Activated T-helper 2 cell treated with anti-CD3 and anti-CD28 coated beads, Interferon-gamma antibody, Interleukin-2, Interleukin-4, amounts not matched to agents 10 μg/mL and 5 μg/mL and 100 μg/mL, durations not matched to agents 14 hours and 24 hours and 36 hours (primary cell): ENCODE measurements around the gene GBX1. TPM values are rescaled to one million over a fixed set of nuclear protein-coding genes. Genes with fewer than 3 reads are reported as not detected.

Source experiments
- DNase-seq: peaks from one replicate; pipeline ENCODE4 v3.0.0; 2021; ENCODE audit warnings: low spot score
- H3K27ac Mint-ChIP-seq: one replicate; pipeline ENCODE4 v1.8.0; 2021; ENCODE audit warnings: mixed read lengths
- H3K27me3 Mint-ChIP-seq: one replicate; pipeline ENCODE4 v1.8.0; 2021; ENCODE audit warnings: low read depth, mixed read lengths
- H3K36me3 Mint-ChIP-seq: one replicate; pipeline ENCODE4 v1.8.0; 2021; ENCODE audit warnings: low read depth, mixed read lengths
- H3K4me1 Mint-ChIP-seq: one replicate; pipeline ENCODE4 v1.8.0; 2021; ENCODE audit warnings: low read depth, mixed read lengths
- H3K4me3 Mint-ChIP-seq: one replicate; pipeline ENCODE4 v1.8.0; 2021; ENCODE audit warnings: low read depth, mild to moderate bottlenecking, moderate library complexity, mixed read lengths
- H3K9me3 Mint-ChIP-seq: one replicate; pipeline ENCODE4 v1.8.0; 2021; ENCODE audit warnings: mixed read lengths
- intact Hi-C: fragments of 100-400 bp; cut with micrococcal nuclease; formaldehyde crosslinking; loops from one replicate; pipeline ENCODE4 v1.15.1; 2023
- total RNA-seq: library from RNA; stranded (reverse); gene quantifications from 2 replicates; pipeline ENCODE4 v1.2.3, GENCODE V29; 2022

Gene GBX1
- total RNA-seq, 1 donor from 2014 or later: not detected

DNA sequence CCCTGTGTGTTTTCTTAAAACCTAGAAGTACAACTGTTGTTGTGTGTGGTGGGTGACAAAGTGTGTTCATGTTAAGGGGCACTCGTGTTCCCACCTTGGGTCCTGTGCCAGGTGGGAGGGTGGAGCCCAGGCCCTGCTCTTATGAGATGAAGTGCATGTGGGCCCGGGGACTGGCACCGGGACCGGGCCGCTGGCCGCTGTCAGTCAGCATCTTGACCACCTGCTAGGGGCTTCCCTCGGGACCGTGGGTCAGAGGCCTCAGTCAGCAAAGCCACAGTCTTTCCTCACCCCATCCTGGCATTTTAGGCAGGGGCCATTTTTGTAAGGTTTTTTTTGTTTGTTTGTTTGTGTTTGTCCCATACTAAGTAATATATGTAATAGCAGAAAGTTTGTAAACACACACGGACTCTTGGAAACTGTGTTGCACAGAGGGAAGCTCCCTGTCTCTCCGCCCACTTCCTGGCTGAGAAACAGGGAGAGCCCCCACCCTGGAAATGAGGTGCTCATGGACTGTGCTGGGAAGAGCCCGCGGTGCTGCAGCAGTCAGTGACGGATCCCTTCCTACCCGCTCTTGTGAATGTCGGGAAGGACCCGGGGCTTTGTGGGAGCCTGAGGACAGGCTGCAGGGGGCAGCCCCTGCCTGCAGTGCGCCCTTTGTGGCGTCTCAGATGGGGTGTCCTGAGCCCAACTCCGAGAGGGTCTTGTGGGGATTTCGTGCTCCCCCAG, 67.8 kb downstream of the GBX1 start:
- H3K27me3 Mint-ChIP-seq: no peaks in the 10 kb centered on the region
- no peaks in the 10 kb centered on the region for H3K9me3 Mint-ChIP-seq
- H3K36me3 Mint-ChIP-seq: no peaks in the 10 kb centered on the region
- H3K4me3 Mint-ChIP-seq: no peak overlapping the region
- no peak for DNase-seq
- intact Hi-C loops: no loop called here
- no peaks in the 10 kb centered on the region for H3K4me1 Mint-ChIP-seq
- H3K27ac Mint-ChIP-seq: no peak overlapping the region

Other genes with a start within 250 kb of the GBX1 start
- 0.30 and 0.41 TPM in 2 replicates for gene KCNH2, start 189.4 kb downstream of the GBX1 start, total RNA-seq
- 9.8 TPM in 2 replicates for gene NOS3, start 176.7 kb downstream of the GBX1 start, total RNA-seq
- 5.0 and 6.4 TPM in 2 replicates for gene ATG9B, start 143.2 kb downstream of the GBX1 start, total RNA-seq
- 59.5 and 59.6 TPM in 2 replicates for gene ABCB8, start 139.2 kb downstream of the GBX1 start, total RNA-seq
- gene ASIC3, start 119.2 kb downstream of the GBX1 start, total RNA-seq: 3.3 and 4.0 TPM in 2 replicates
- gene CDK5, start 109.8 kb downstream of the GBX1 start, total RNA-seq: 24.1 and 25.7 TPM in 2 replicates
- gene SLC4A2, start 108.1 kb downstream of the GBX1 start, total RNA-seq: 106 and 109 TPM in 2 replicates
- 83.2 and 85.2 TPM in 2 replicates for gene FASTK, start 86.9 kb downstream of the GBX1 start, total RNA-seq
- 57.4 and 60.8 TPM in 2 replicates for gene TMUB1, start 84.2 kb downstream of the GBX1 start, total RNA-seq
- 62.5 and 64.4 TPM in 2 replicates for gene AGAP3, start 81.2 kb downstream of the GBX1 start, total RNA-seq
- gene ASB10, start 19.6 kb upstream of the GBX1 start, total RNA-seq: not detected in 2 replicates
- not detected in 2 replicates for gene H2BK1, start 42.8 kb upstream of the GBX1 start, total RNA-seq
- 63.4 and 69.2 TPM in 2 replicates for gene ABCF2, start 59.5 kb upstream of the GBX1 start, total RNA-seq
- gene CHPF2, start 64.8 kb upstream of the GBX1 start, total RNA-seq: 43.8 and 46.0 TPM in 2 replicates
- gene SMARCD3, start 81.0 kb upstream of the GBX1 start, total RNA-seq: 2.9 and 3.3 TPM in 2 replicates
- 49.2 and 57.0 TPM in 2 replicates for gene NUB1, start 174.1 kb upstream of the GBX1 start, total RNA-seq
- not detected in 2 replicates for gene WDR86, start 242.3 kb upstream of the GBX1 start, total RNA-seq